ENCODE measurements around the gene ESYT2.

ESYT2 gene

GRCh38 chr7:158695726-158696452 is 133.4 kb downstream of the ESYT2 start:
- peak; percentile 88 for DNase-seq (ENCODE audit: low spot score)

- no peak for DNase-seq (ENCODE audit: low spot score)
Measured at GRCh38 chr7:158695056-158695455, 134.3 kb downstream of the ESYT2 start.

- no peak for DNase-seq (ENCODE audit: low spot score)
Measured at GRCh38 chr7:158694650-158695049, 134.7 kb downstream of the ESYT2 start.

GRCh38 chr7:158689488-158689887 is 139.8 kb downstream of the ESYT2 start:
- no peak for DNase-seq (ENCODE audit: low spot score)

DNA sequence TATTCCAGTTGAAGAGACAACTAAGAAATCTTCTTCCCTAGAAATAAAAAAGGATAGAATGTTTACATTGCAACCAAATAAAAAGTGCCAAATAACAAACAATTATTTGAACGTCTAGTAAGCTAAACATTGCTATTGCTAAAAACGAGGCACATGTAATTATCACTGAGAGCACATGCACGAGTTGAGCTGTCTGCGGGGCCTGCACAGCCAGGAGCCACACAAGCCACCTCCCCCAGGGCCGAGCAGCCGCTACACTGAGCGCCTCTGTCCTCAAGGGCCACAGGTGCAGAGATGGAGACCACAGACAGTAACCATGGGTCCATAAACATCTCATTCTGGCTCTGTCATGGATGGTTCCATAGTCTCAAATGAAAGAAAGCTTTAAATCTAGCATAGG is 141.9 kb downstream of the ESYT2 start:
- DNase-seq (ENCODE audit: low spot score) = no peak

DNA sequence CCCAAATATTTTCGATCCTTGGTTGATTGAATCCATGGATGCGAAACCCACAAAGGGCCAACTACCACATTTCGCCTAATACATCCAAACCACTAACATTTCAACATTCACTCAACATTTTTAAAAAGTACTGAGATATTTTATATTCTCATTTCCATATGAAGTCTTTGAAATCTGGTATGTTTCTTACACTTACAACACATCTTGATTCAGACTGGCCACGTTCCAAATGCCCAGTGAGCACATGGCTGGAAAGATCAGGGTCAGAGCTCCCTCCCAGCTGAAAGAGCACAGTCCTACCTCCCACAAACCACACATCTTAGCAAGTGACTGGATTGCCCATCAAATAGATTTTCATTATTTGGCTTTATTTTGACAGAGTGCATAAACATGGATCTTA is 143.6 kb downstream of the ESYT2 start:
- DNase-seq (ENCODE audit: low spot score) = peak; percentile 12

DNA sequence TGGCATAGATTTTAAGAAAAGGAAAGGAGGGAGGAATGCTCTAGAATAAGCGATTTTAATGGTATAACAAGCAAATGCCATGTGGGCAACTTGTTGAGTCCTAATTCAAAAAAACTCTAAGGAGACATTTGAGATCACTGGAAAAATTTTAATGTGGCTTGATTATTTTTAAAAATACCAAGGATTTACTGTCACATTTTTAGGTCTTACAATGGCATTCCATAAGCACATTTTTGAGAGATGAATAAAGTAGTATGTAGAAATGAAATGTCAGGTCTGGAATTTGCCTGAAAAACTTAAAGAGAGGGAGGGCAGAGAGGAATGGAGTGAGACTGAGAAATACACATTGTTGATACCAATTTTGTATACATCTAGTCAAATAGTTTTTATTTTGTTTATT is 145.0 kb downstream of the ESYT2 start:
- peak; percentile 57 for DNase-seq (ENCODE audit: low spot score)

GRCh38 chr7:158683541-158683940 is 145.8 kb downstream of the ESYT2 start:
- no peak for DNase-seq (ENCODE audit: low spot score)

- DNase-seq (ENCODE audit: low spot score) = no peak
Measured at GRCh38 chr7:158682456-158682855, 146.9 kb downstream of the ESYT2 start.

Data from AG08395 (cell line).